IPS DF 4.7 (cell line): ENCODE data around the gene SULF2.
"Not testable (repeated sequence)": the region's sequence is repeated elsewhere in the genome, so short reads cannot be mapped to it uniquely, and the experiment has no call there.

Experiments used
- DNase-seq: peaks from one replicate; pipeline ENCODE4 v3.0.0-alpha.2; 2013; ENCODE audit warnings: low spot score; ENCODE audit errors: extremely low read depth

The SULF2 gene

DNA sequence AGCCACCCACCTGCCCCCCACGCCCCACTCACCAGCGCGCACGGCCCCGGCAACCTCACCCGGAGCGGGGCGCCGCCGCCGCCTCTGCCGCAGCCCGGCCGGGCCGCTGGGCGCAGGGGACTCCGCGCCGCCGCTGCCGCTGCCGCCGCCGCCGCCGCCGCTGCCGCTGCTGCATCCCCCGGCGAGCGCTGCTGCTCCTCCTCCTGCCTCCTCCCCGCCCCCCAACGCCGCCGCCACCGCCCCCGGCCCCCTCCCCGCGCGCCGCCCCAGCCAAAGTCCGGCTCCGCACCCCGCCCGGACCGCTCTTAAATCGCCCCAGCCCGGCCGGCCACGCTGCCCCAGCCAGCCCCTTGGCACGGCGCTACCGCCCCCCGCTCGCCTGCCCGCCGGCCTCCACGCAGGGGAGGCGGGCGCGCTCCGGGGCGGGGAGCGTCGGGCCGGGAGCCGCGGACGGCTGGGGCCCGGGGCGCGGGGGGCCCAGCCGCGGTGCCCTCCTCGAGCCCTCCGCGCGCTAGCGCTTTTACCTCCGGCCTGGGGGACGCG lies at the start of gene SULF2:
TSS of gene SULF2 (minus strand) at position 171 of the 543 bp plus-strand sequence. CDS start 28,118 bp downstream, outside the sequence.
- DNase-seq, result no peak

DNA sequence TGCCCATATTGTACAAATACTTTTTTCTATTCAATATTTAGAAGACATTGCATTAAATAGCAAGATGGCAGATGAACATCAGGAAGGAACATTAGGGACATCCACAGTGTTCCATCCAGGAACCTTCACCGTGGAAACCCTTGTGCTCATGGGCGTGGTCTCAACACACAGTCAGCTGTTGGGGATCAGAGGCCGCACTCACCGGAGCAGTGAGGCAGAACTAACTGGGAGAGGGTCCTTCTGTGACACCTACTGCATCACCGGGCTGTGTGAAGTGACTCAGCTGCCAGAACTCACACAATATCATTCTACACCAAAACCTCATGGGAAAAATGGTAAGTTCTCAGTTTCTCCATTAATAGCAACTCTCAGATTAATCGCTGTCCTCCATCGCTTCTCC lies 46.4 kb upstream of the SULF2 start:
- DNase-seq, result not testable (repeated sequence)

DNA sequence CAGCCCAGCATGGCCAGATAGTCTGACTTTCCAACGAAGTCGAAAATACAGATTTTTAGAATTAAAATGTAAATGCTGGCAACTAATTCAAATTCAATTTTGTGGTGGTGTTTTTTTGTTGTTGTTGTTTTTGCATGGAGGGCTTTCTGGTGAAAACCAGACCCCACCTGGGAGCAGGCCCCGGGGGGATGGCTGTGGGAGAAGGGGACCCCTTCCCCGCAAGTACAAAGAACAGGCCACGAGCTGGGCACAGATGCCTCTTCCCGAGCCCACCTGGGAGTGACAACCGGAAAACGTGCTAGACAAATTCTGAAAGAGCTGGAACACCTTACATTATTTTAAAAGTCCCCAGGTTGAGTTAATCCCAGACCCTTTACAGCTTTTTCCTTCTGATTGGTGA lies 41.4 kb upstream of the SULF2 start:
- not testable (repeated sequence) for DNase-seq

- not testable (repeated sequence) for DNase-seq
Measured at GRCh38 chr20:47826006-47826405, 40.7 kb upstream of the SULF2 start.

DNA sequence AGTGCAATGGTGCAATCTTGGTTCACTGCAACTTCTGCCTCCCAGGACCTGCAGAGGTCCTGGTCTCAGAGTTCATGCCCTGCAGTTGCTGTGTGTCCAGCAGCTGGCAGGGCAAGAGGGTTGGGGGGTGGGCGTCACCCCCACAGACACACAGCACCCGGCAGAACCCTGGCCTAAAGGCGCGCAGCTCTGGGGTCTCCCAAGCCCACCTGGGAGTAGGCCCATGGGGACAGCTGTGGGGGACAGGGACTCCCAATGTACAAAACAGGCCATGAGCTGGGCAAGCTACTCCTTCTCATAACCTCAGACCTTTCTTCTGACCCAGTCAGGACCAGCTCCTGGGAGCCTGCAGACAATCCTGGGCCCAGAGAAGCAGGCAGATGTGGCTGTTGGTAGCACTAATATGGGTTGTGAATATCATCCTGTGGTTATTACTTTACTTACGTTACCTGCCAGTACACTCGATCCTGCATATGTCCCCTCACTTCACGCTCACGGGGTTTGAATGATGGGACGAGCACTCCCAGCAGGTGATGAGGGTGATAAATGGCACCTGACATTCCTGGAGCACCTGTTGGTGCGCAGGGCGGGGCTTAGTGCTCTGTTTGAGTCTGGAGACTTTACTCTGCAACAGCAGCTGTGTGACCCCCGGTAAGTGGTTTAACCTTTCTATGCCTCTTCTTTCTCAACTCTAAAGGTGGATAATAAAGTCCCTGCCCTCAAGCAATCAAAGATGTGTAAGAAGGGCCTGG lies 39.9 kb upstream of the SULF2 start:
- no peak for DNase-seq

GRCh38 chr20:47823941-47824340 lies 38.7 kb upstream of the SULF2 start:
- not testable (repeated sequence) for DNase-seq

DNA sequence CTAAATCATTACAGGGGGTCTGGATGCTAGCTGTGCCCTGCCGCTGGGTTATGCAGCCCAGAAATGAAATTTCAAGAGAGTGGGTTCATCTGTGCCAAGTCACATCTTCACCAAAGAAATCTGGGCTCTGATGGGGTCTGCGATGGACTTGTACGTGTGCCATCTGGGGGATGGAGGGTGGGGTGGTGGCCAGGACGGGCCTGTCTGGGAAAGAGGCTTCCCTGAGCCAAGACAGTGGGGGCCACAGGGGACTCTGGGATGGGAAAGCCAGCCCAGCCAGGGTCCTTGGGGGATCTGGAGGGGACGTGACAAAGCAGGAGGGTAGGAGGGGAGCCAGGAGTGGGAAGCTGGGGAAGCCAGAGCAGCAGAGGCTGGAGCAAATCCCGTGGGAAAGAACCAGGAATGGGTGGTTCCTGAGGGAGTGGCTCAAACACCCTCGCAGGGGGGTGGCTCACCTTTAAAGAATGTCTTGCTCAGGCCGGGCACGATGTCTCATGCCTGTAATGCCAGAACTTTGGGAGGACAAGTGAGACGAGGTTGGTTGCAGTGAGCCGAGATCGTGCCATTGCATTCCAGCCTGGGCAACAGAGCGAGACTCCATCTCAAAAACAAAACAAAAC lies 36.3 kb upstream of the SULF2 start:
- DNase-seq, result no peak

DNA sequence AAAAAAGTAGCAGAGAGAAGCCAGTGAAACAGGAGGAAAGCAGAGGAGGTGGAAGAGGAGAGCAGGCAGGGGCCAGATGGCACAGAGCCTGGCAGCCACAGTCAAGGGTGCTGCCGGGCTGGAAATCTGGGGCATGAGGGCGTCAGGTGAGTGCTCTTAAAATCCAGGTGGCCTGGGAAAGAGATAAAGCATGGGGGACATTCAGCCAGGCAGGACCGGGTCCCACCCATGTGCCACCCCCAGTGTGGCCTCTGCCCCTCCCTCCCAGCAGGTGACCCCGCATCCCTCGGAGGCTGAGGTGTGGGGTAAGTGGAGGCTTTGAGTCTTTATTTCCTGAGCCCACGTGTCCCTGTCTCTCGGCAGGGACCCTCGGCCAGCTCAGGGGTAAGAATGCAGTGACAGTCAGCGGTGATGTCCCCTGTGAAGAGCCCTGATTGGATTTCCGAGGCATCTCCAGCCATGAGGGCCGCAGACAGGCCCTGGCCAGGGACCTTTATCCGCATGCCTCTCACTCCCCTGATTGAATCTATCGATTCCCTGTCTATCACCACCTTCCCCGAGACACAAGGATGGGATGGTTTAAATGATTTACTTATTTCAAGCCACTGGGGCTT lies 33.8 kb upstream of the SULF2 start:
- no peak for DNase-seq

- DNase-seq, result no peak
Measured at GRCh38 chr20:47818466-47818865, 33.2 kb upstream of the SULF2 start.

DNA sequence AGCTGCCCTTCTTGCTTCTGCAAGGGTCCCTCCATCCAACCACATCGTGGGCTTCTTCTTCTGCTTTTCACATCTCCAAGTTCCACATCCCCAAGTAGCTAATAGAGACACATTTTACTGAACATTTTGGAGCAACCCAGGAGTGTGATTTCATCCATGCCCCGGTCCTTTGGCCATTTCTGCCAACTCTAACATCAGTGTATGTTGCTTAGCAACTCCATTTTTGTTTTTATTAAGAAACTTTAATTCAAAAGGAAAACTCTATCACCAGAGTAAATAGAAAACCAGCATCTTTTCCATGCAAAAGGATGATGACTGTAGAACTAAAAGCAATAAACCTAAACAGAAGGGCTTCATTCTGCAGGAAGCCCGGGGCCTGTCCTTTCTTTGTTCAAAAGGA lies 32.7 kb upstream of the SULF2 start:
- DNase-seq, result no peak

- DNase-seq, result no peak
Measured at GRCh38 chr20:47817573-47817972, 32.3 kb upstream of the SULF2 start.

DNA sequence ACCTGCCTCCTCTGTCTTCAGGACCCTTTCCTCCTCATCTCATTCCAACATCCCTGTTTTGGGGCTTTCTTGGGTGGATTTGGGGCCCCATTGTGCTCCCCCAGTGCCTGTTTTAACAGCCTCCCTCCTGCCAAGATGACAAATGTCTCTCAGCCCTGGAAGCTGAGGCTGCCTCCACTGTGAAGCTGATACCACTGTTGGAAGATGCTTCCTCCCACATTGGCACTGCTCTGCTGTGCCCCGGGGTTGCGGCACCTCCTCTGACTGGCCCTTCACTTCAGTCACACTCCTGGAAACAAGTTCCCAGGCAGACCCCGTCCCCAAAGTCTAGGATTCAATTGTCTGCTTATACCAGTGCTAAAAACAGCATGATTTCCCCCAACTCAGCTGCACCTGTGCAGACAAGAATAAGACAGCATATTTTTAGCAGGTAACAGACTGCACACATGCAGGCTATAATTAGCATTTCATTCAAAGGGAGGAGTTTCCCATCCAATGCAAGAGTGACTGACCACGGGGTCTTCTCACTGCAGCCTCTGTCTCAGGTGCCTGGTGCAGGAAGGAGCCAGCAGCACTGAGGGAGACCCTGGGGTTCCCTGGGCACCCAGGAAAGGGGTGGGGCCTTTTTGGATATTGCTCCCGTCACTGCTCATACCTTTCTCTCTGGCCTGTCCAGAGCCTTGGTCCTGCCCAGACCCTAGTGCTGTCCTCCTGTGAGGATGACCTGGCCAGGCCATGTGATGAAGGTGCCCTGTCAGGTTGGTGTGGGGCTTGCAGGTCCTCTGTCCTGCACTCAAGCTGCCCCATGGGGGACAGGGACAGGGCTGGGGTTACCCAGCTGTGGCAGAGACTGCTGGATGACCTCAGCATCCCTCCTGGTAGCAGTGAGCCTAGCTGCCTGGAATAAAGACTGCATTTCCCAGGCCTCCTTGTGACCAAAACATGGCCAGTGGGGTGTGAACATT lies 31.5 kb upstream of the SULF2 start:
- DNase-seq, result no peak

DNA sequence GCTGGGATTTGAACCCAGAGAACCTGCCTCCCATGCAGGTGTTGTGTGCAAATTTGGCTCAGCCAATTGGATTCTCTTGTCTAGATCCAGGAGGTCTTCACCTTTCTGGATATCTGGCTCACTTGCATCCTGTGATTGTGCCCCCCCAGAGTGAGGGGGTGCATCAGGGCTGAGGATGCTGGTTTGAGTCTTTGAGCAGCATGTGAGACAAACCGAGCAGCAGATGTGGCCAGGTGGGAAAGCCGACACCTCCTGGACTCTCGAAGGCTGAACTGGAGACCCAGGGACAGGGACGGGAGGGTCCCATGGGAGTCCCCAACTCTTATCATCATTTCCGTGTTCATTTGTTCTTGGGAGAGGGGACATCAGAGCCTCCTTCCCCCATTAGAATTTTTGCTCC lies 30.6 kb upstream of the SULF2 start:
- no peak for DNase-seq

DNA sequence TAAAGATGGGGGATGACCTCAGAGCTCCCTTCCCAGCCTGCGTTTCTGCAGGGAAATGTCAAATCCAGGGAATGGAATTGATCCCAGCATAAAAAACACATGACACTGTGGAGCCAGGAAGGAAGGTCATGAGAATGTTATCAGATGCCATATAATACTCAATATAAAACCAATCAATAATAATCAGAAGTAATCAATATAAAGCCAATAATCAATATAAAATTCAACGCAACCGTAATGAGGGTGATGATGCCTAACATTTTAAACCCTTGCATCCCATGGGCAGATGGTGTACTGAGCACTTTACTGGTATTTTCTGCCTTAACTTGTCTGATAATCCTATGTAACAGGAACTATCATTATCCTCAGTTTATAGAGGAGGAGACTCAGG lies 30.1 kb upstream of the SULF2 start:
- DNase-seq, result no peak

DNA sequence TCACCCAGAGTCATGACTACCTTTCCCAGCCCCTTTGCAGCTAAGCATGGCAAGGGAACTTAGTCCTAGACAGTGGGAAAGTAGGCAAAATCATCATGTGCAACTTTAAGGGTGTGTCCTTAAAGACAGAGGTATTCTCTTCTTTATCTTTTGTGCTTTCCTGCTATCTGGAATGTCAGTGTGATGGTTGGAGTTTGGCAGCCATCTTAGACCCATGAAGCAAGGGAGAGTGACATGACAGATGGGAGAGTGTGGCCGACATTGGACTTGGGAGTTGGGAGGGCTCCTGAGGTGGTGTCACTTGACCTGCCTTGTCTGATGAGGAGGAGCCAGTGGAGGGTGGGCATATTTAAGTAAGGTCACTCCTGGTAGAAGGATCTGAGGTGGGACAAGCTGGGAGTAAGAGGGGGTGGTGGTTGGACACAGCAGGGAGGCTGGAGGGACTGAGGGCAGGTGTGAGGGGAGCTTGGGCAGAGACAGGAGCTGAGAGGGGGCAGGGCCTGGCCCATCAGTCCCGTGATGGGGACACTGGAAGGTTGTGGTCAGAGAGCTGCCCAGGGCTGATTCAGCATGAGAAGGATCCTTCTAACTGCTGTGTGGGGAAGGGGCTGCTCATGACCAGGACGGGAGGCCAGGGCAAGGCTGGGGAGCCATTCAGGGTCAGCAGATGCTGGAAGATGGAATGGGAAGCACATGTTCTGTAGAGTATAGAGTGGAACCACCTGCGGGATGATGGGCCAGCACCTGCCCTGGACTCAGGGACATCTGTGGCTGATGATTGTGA lies 29.5 kb upstream of the SULF2 start:
- no peak for DNase-seq

DNA sequence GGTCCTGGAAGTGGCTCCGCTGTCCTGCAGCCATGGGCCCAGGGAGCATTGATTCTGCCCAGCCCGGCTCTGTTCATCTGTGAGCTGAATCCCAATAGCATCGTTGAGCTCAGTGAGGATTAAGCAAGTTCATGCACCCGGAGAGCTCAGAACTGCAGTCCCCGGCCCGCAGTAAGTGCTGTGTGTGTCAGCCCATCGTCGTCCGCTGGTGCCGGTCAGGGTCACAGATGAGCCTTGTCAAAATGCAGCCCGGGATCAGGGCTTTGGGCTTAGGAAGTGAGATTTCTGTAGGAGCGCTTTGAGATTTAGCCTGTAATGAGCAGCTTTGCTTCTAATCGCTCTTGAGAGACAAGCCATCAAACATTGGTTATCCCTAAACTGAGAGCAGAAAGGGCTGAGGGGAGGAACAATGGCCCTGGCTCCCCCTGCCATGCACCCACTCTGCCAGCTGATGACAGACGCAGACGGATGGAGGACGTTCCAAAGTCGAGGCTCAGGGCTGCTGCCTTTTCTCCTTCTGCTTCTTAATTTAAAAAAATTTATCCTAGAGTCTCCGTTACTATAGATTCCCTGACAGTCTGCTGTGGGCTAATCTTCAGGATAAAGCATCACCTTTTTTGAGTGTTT lies 25.6 kb upstream of the SULF2 start:
- DNase-seq, result no peak

GRCh38 chr20:47810116-47810677 lies 24.9 kb upstream of the SULF2 start:
- no peak for DNase-seq

DNA sequence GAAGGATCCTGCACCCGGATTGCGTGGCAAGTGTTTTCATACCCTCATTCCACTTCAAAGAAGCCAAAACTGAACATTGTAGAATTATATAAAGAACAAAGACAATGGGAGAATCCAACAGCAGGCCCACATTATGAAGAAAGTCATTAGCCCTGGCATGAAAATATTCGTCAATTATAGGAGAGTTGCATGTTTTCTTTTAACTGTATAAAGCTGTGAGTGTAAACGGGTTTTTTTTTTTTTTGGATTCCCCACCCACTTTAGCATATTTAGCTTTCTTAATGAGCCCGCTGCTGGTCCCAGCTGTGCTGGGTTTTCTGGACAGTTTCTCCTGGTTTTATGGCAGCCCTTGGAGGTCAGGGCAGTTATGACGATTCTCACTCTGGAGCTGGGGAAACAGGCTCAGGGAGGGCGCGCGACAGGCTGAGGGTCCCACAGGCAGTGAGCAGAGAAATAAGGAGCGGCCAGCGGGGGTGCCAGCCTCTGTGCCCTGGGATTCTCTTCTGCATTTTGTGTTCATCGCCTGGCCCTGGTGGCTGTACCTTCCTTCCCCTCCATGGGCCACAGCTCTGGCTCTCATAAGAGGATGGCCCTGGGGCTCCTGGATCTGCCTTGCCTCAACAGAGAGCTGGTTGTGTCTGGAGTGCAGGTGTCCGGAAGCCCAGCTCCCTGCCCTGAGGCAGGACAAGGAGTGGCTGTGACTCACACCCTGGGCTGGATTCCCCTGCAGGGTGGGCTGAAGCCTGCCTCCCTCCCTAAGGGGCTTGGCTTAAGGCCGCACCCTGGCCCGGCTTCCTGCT lies 24.1 kb upstream of the SULF2 start:
- DNase-seq, result no peak

DNA sequence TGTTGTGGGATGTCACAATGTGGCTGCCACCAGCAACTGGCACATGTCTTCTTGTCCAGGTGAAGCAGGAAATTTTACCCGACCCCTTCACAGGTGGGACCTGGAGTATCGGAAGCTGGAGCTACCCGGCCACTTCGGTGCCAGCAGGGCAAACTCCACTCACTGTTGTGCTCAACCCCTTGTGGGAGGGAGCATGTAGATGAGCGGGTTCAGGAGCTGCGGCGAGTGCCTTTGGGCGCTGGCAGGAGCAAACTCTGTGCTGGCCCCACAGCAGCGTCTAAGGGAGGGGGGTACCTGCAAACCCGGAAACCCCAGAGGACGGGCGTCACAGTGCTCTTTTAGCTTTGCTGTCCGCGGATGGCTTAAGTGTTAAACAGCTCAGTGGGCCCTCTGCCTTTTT lies 20.7 kb upstream of the SULF2 start:
- DNase-seq, result no peak
